GM12891 (cell line): ENCODE results near the gene CPA4.

ENCODE experiments used
- DNase-seq: peaks from one replicate; pipeline ENCODE4 v3.0.0; 2011; ENCODE audit warnings: low spot score; ENCODE audit not compliant: insufficient read length
- FAIRE-seq: peaks from 2 replicates; lab custom pipeline; 2011; peaks lifted over from hg19 to GRCh38; lab: Jason Lieb, UNC
- PAX5 ChIP-seq: IDR thresholded peaks from 2 replicates; pipeline ENCODE4 v1.6.1; 2011; ENCODE audit warnings: low read length, moderate library complexity, mild to moderate bottlenecking; ENCODE audit not compliant: insufficient read depth, severe bottlenecking
- POLR2A ChIP-seq: IDR thresholded peaks from 2 replicates; pipeline ENCODE4 v1.6.1; 2011; ENCODE audit warnings: low read depth, low read length, control low read depth
- POLR2AphosphoS5 ChIP-seq: IDR thresholded peaks from 2 replicates; pipeline ENCODE4 v1.6.1; 2011; ENCODE audit warnings: low read depth, low read length, control low read depth
- POU2F2 ChIP-seq: IDR thresholded peaks from 2 replicates; pipeline ENCODE4 v1.6.1; 2011; ENCODE audit warnings: low read depth, mild to moderate bottlenecking, control low read depth, low read length, moderate library complexity
- SPI1 ChIP-seq: IDR thresholded peaks from 2 replicates; pipeline ENCODE4 v1.6.1; 2011; ENCODE audit warnings: low read depth, low read length, control low read depth
- TAF1 ChIP-seq: IDR thresholded peaks from 2 replicates; pipeline ENCODE4 v1.6.1; 2011; ENCODE audit warnings: low read depth, low read length, control low read depth

The CPA4 gene

GRCh38 chr7:130266258-130266960 lies 26.6 kb upstream of the CPA4 start, which contains the start of gene CPA2:
Gene CPA2, plus strand, starts transcription at chr7:130266863. Its CDS starts 19 bp downstream, at chr7:130266882.
- no peak for FAIRE-seq
- no peak for TF ChIP-seq TAF1
- TF ChIP-seq POU2F2, result no peak
- no peak for TF ChIP-seq SPI1
- no peak for TF ChIP-seq POLR2AphosphoS5
- TF ChIP-seq PAX5, result no peak
- no peak for TF ChIP-seq POLR2A
- no peak for DNase-seq

- DNase-seq (no peak), FAIRE-seq (no peak)
- TF ChIP-seq POLR2AphosphoS5 (no peak), TAF1 (no peak), PAX5 (no peak), SPI1 (no peak), POLR2A (no peak), POU2F2 (no peak)
Measured at GRCh38 chr7:130266961-130267321, 26.0 kb upstream of the CPA4 start.

GRCh38 chr7:130268463-130269317 lies 24.3 kb upstream of the CPA4 start:
- DNase-seq (no peak), FAIRE-seq (no peak)
- TF ChIP-seq PAX5 (no peak), POU2F2 (no peak), POLR2A (no peak), TAF1 (no peak), POLR2AphosphoS5 (no peak), SPI1 (no peak)

- FAIRE-seq, result no peak
- no peak for TF ChIP-seq PAX5
- TF ChIP-seq SPI1, result no peak
- no peak for TF ChIP-seq POLR2A
- no peak for TF ChIP-seq TAF1
- TF ChIP-seq POLR2AphosphoS5, result no peak
- no peak for TF ChIP-seq POU2F2
- DNase-seq, result no peak
Measured at GRCh38 chr7:130269318-130269694, 23.7 kb upstream of the CPA4 start.

GRCh38 chr7:130270947-130271800 lies 21.8 kb upstream of the CPA4 start:
- TF ChIP-seq TAF1 (no peak), POLR2AphosphoS5 (no peak), SPI1 (no peak), POU2F2 (no peak), PAX5 (no peak), POLR2A (no peak)
- no peak for FAIRE-seq
- no peak for DNase-seq

GRCh38 chr7:130272381-130273080 lies 20.4 kb upstream of the CPA4 start:
- TF ChIP-seq TAF1 (no peak), PAX5 (no peak), POU2F2 (no peak), POLR2A (no peak), POLR2AphosphoS5 (no peak)
- FAIRE-seq, result no peak
- no peak for DNase-seq

GRCh38 chr7:130273081-130273932 lies 19.7 kb upstream of the CPA4 start:
- FAIRE-seq, result no peak
- DNase-seq, result no peak

GRCh38 chr7:130273933-130274255 lies 19.1 kb upstream of the CPA4 start:
- TF ChIP-seq POLR2AphosphoS5, result no peak
- no peak for TF ChIP-seq POLR2A
- TF ChIP-seq SPI1, result no peak
- TF ChIP-seq TAF1, result no peak
- TF ChIP-seq POU2F2, result no peak
- TF ChIP-seq PAX5, result no peak
- DNase-seq (no peak), FAIRE-seq (no peak)

More at GRCh38 chr7:130273081-130273932, 19.7 kb upstream of the CPA4 start:
- TF ChIP-seq PAX5 (no peak), POLR2A (no peak), SPI1 (no peak), TAF1 (no peak), POU2F2 (no peak), POLR2AphosphoS5 (no peak)
